GM12892 (cell line): ENCODE data around the gene YBX2.

Experiments
- POLR2A ChIP-seq: IDR thresholded peaks from 2 replicates; pipeline ENCODE4 v1.6.1; 2011; ENCODE audit warnings: low read depth, low read length, control low read depth
- POLR2AphosphoS5 ChIP-seq: IDR thresholded peaks from 2 replicates; pipeline ENCODE4 v1.6.1; 2011; ENCODE audit warnings: low read depth, low read length, control low read depth
- TAF1 ChIP-seq: IDR thresholded peaks from 2 replicates; pipeline ENCODE4 v1.6.1; 2011; ENCODE audit warnings: low read depth, mild to moderate bottlenecking, control low read depth, low read length, borderline replicate concordance

- no peak for TF ChIP-seq POLR2AphosphoS5
- TF ChIP-seq TAF1, result no peak
- TF ChIP-seq POLR2A, result no peak
Observed at GRCh38 chr17:7328009-7328408, 33.6 kb upstream of the YBX2 start.
